ENCODE data around the gene CTNNA3.
A peak's percentile ranks its signal among the peaks of the same experiment; 100 is the strongest.

The CTNNA3 gene

DNA sequence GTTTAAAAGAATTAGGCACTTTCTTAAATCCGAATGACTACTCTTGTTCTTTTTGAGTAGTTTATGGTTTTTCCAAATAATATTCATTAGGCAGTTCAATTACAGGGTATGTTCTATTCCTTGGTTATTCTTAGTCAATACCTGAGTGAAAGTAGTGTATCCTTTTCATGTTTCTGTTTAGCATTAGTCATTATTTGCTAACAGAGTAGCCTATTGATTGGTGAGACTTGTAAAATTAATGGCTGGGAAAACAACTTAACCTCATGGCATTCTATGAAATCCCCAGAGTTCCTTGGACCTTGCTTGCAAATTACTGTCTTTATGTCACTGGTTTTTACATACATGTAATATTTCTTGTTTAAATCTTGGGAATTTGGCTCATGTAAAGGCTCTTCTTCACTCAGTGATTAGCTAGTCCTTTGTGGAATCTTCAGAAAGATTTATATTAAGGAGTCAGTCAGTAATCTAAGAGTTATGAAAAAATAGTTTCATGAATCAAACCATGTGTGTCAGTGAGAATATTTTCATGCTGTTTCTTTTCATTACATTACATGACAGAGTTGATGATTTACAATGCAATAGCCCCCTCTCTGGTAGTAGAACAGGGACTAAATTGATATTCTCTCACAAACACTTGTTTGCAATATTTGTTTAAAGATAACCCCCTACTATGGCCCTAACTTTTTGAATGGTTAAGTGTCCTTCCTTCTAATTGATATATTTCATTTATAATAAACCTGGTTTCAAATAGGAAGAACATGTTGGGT is 851.6 kb downstream of the CTNNA3 start:
- peak; percentile 0 for DNase-seq

DNA sequence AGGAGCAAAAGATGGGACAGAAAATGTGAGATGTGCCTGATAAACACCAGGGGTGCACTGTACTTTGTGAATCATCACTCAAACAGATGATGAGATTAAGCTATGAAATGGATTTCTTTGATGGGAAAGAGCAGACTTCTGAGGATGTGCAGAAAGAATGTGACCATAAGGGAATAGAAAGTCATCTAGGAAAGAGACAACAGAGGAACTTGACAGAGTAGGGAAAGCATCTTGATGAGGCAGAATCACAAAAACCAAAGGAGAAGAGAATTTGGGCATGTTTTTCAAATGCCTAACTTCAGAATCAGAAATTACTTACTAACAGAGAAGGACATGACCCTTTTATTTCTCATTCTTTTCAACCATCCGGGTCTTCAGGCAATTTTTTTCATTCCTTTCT is 852.6 kb downstream of the CTNNA3 start:
- DNase-seq = no peak

DNA sequence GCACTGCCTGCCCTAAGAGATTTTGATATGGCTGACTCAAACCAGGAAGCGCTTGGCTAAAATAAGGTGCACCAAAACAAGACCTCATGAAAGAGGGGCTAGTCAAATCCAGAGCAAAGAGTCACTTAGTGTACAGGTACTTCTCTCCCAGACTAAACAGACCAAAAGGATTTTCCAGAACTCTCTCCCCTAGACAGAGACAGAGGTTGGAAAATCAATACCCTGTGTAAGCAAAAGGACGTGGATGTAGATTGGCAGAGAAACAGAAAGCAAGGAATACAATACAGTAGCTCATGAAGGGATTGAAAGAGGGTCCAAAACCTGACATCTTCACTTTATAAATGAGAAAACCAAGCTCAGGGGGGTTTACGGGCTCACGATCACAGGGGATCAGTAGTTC is 853.1 kb downstream of the CTNNA3 start:
- DNase-seq = no peak

DNA sequence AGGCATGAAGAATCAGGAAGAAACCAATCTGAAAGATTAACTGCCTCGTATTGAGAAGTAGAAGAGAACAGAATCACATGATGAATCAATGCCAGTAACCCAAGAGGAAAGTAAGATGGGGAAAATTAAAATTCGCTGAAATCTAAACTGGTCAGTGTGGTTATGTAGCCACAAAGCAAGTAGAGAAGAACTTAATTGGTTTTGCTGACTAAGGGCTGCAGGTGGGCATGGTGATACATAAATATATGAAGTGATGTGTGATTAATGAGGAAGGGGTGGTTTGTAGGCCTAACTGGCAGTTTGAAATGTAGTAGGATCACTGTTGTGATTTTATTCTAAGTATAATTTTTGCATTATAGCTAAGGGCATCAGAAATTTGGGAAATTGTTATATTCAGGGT is 853.6 kb downstream of the CTNNA3 start:
- DNase-seq = no peak

DNA sequence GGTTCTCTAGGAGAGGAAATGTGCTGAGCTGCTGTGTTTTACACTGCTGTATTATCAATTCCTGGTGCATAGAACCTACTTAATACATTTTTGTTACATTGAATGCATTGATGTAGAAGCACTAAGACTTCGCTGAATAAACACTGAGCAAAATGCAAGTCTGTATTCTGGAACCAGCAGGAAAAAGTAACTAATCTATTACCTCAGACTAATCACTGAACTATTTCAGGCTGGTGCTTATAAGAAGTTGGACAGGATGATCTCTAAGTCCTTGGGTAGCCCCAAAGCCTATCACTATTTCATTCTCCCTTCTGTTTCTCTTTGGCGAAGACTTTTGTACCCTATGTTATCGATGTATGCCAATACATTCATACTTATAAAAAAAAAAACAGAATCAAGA is 857.3 kb downstream of the CTNNA3 start:
- DNase-seq = no peak

DNA sequence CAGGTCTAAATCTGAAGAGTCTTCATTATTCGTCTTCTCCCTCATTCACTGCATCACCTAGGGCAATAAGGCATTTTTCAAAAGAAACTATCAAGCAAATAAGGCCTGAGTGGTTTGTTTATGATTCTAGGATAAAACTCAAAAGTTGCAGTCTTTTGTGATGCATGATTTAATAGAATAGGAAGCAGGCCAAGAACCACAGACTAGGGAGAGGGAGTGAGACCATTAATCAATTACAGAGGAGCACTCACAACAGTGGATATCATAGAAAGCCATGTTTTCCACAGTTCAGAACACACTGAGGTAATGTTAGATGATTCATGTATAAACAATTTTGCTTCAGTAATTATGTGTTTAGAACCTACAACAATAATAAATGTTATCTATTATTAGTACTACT is 858.0 kb downstream of the CTNNA3 start:
- DNase-seq = no peak

DNA sequence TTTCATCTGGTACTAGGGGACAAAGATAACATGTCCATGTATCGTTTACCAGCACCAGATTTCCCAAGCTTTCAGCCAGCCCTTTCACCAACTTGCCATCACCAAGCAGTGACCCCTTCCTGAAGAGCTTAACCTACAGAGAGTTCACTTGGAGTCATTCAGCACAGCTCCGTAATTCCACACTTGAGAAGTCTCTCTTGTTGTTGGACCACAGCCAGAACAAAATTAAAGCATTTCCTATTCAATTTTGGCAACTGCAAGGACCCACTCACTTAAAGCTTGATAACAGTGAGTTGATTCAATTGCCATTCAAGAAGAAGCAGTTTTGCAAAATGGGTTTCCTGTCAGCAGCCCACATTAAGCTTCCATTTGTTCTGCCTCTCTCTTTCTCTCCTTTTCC is 858.7 kb downstream of the CTNNA3 start:
- no peak for DNase-seq

DNA sequence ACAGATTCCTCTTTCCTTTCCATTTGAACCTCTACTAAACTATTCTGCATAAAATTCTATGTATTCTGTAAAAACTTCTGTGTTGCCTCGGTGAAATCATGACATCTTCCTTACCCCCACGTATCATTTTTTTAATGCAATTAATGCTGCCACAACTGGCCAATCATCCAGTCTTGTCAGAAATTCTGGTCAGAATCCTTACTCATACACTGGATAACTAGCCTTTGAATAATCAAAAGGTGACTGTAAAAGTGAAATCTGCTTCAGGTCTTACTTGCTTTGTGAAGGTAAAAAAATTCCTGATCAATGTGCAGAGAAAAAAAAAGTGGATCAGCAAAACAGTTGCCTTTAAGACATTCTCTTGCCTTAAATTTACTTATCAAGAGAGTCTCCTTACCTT is 859.2 kb downstream of the CTNNA3 start:
- no peak for DNase-seq

DNA sequence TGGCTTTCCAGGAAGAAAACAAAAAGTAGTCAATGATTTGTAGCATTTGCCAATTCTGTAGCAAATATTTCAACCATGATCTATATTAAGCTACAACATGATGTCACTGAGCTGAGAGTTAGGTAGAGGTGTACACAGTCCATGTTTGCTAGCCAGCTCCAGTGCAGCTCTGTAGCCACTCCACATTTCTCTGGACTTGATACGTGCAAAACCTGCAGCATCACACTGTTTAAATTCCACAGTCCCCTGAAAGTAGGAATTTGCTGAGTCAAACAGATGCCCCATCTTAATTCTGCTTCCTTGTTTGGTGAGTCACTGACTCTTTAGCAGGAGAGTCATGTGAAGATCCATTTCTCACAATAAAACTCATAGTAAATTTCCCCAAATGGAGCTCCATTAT is 859.9 kb downstream of the CTNNA3 start:
- DNase-seq = no peak

DNA sequence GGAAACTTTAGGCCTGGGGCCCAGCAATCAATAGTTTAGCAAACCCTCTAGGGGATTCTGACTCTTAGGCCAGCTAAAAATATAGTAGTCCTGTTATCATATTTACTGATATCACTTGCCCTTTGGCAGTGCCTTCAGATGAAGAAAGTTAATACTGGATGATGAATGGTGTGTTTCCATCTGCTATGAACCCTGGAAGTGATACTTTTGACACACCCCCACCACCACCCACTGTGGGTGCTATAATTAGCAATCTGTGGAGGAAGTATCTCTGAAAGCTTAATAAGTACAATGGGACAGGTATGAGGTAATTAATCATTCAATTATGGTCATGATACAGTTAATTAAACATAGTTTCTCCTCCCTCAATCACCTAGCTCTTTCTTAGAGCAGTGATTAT is 860.6 kb downstream of the CTNNA3 start:
- no peak for DNase-seq

DNA sequence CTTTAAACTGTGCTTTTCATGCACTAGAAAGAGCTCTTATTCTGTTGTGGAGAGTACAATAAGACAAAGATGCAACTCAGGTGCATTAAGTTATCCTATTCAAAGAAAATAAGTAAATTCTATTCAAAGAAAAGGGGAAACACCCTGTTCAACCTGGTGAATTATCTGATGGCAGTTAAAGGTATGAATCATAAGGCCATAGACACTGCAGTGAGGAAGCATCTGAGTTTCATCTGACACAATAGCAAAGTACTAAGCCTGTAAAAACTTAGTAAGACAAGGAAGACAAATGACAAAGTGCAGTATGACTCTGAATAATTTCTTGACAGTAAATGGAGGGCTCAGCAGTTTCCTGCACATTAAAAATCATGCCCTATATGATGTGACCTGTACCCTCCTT is 861.2 kb downstream of the CTNNA3 start:
- no peak for DNase-seq

DNA sequence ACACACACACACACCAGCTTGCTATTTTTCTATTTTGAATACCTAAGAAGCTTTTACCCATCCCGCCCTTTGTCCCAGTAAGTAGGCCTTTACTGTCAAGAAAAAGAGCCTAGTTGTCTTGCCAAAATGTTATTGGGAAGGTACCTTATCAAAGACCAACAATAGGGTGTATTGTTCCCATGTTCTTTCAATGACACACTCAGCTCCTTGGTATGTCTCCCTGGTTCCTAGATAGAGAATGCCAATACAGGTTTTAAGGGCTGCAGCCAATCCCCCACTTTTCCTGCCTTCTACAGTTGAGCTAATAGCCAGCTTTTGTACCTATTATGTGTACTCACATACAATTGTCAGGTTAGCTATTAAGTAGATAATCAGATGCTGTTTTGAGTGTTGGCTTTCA is 862.1 kb downstream of the CTNNA3 start:
- no peak for DNase-seq

DNA sequence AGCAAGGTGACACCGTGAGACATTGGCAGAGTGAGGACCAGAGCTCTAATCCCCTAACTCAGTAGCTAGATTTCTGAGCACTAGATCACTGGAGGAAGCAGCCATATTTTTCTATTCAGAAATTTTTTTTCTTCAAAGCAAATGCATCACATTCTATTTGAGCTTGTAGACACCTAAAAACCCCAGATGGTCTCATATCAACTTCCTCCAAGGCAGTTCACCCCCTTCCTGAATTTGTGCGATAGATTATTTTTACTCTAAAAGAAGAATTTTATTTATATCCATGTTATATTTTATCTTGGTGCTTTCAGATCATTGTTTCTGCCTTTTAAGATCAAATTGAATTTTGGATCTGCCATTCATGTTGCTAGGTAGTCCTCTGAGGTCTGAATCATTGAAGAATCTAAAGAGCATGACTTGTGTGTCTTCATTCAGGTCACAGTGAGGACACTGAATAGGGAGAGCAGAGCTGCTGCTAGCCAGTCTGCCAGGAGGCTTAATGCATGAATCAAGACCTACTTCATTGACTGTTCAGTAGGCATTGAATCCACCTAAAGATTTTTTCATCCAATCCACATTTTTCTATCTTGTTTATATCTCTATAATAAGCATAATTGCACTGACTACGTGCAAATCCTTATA is 863.1 kb downstream of the CTNNA3 start:
- DNase-seq = no peak

DNA sequence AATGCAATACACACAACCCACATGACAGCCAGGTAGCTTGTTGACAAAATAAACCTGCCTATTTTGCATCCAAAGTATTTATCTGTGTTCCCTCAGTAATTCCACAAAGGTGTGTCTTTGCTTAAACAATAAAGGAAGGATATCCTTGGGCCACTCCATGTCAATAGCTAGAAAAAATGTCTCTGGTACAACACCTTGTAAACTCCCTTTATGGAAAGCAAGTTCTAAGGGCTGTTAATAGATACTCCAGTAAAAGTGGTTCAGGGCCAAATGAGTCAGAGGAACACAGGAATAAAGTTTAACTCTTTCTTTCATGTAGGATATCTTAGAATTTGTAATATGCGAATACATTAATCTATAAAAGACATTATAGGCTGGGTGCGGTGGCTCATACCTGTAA is 867.0 kb downstream of the CTNNA3 start:
- no peak for DNase-seq

DNA sequence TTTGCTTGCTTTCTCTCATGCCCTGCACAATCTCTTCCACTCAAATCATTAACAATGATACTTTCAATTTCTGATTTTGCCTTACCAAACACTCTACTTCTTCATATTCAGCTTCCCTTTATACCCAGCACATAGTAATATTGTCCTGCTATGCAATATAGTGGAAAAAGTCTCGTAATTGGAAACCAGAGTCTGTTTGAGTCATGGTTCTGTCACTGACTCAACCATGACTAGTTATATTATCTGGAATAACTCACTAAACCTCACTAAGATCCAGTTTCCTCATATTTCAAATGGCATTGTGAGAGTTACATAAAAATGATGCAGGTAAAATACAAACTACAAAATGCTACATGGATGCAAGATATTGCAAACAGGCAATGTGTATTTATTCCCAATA is 868.6 kb downstream of the CTNNA3 start:
- DNase-seq = no peak

DNA sequence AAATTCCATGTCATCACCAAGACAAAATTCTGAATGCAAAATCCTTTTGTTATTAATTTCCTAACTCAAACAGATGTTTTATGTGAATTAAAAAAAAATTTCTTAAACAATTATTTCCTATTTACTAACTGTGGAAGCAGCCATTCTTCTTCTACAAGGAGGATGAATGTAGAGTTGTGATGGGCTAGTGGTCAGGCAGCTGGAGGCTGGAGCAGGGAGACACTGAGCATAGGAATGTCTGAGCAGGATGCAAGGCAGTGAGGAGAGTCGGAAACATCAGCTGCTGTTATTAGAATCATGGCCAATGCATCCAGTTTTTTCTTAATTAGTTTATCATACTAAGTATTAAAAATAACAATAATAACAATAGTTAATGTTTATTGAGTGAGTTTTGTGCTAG is 872.7 kb downstream of the CTNNA3 start:
- no peak for DNase-seq

DNA sequence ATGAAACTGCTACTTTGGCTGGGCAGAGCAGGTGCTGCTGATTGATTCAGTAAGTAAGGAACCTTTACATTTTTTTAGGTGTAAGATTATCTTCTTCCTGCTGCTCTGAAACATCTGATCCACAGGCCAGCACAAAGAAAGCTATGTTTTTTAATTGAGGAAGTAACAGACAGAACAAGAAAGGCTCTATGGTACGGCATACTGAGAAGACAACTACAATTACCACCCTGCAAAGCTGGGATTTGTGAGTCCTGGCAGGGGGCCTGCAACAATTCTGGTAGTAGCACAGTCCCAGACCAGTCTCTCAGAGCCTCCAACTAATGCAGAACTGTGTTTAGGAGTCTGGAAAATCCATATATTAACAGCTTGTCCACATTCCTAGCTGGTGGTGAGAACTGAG is 873.2 kb downstream of the CTNNA3 start:
- DNase-seq = no peak

DNA sequence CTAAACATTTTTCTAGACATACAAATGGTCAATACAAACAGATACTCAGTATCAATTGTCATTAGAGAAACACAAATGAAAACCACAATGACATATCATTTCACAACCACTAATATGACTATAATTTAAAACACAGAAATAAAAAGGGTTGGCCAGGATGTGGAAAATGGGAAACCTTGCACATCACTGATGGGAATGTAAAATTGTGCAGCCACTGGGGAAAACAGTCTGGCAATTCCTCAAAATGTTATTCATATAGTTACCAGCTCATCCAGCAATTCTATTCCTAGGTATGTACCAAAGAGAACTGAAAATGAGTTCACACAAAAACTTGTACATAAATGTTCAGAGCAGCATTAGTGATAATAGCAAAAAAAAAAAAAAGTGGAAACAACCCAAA is 876.3 kb downstream of the CTNNA3 start:
- no peak for DNase-seq

DNA sequence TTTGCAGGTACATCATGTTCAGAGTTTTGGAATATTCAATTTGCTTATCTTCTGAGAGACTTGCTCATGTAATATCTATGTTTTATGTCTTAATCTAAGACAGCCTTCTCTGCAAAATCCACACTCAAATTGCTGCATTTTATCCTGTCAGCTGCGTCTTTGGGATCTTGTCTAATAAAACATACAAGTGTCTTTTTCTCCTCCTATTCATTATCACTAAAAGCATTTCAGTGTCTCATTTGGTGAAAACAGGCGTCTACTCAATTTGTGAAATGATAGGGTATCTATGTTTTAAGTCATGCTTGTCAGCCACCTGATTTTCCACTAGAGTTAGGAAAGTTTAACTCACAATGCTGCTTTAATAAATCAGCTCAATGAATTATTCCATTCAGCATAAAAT is 882.9 kb downstream of the CTNNA3 start:
- no peak for DNase-seq

DNA sequence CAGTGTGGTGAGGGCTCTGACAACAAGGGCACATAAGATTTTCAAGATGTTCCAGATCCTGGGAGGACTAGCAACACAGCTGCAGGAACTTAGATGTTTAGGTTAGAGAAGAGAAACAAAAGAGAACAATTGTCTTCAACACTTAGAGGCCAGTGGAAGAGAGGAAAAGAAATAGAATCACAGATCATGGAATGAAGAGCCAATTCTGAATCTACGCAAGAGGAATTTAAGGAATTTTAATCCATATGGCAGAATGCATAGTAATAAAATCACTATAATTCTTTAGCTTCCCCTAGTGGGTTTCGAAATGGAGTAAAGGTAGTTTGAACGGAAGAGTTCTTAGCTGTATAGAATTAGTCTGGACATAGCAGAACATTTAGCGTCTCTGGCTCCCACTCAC is 884.8 kb downstream of the CTNNA3 start:
- no peak for DNase-seq

DNA sequence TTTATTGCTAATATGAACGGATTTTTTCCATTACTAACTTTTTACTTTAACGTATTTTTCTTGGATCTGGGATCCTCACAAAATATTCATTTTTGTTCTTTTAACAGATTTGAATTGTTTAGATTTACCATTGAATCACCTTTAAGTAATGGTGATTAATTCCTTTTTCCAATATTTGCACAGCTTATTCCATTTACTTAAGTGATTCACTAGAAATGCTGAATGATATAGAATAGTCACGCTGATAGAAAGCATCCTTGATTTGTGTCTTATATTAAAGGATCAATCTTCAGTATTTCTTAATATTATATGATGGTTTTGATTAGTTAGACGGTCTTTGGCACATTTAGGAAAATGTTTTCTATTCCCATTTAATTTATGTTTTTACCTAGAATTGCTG is 886.6 kb downstream of the CTNNA3 start:
- no peak for DNase-seq

DNA sequence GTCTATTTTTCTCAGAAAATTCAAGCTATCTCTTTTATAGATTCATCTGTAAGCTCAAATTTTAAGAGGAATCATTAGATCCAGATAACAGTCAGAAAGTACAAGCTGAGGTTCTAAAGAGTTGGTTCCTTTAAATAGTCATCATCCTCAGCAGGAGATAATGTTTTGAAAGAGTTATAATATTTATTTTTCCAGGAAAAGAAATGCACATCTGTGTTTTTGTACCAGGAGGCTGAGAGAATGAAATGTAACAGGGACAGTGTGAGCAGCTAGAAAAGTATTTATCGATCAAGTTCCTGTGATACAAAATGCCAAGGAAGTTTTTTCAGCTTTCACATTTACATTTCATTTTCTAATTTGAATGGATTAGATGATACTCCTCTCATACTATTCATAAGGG is 890.4 kb downstream of the CTNNA3 start:
- DNase-seq = no peak

DNA sequence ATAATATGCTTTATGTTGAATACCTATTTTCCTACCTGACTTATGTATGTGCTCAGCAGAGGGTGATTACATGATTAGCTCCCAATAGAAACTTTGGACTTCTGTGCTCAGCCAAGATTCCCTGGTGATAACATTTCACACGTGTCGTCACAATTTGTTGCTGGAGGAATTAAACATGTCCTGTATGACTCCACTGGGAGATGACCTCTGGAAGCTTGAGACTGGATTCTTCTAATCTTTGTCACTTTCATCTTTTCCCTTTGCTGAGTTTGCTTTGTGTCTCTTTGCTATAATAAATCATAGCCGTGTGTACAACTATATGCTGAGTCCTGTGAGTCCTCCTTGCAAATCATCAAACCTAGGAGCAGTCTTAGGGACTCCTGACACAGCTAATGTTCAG is 891.0 kb downstream of the CTNNA3 start:
- DNase-seq = no peak

DNA sequence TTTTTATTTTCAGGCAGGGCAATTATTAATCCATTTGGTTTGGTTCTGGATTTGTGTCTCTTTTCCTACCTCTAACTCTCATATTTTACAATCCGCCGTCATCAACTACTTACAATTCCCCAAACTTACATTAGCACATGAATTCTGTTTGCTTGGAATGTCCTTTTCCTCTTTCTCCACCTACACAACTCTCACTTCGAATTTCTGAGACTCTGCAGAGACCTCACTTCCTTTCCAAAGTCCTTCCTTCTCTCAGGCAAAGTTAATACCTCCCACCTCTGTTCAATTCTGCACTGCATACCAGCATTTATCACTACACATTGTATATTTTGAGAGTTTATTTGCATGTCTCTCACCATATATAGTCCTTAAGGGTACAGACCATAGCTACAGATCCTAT is 892.8 kb downstream of the CTNNA3 start:
- DNase-seq = no peak

DNA sequence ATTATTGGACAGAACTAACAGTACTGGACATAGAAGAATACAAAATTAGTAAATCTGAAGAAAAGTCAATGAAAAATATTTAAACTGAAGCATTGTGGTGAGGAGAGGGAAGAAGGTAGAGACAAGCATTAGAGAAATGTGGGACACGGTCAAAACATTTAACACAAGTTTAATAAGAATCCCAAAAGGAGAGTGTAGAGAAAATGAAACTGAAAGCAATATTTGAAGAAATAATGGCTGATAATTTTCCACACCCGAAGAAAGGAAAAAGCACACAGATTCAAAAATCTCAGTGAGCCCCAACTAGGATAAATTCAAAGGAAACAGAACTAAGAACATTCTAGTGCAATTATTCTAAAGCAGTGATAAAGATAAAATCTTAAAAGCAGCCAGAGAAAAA is 896.5 kb downstream of the CTNNA3 start:
- no peak for DNase-seq
